ENCODE measurements around the gene DSCAML1. TPM values are rescaled to one million over a fixed set of nuclear protein-coding genes. Genes with fewer than 3 reads are reported as not detected.

DSCAML1 gene
- total and polyA plus RNA-seq, 2 of the 8 experiments (the other 6 are each of a cell fraction or from before 2014, with no cell fraction given) = 0.19 to 0.24 TPM

DNA sequence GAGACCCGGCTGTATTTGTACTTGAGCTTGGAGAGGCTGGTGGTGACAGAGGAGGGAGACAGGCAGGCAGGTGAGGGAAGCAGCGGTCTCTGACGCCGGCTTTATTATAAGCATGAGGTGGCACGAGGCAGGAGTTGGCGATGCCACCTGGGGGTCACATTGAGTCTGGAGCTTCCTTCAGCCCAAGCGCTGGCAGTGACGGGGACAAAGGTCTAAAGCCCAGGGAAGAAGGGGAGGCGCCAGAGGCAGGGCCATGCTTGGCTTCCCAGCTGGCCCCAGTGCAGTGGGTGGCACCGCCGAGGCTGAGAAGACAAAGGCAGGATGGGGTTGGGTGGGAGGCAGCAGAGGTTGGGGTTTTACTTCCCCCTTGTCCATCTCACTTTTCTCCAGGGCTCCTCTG, 23.1 kb upstream of the DSCAML1 start:
- no peaks in the 10 kb centered on the region for H3K79me2 ChIP-seq (ENCODE audit: control insufficient read depth in 1 of 2, insufficient read depth in 2 of 2, low read length in 2 of 2)
- H2AFZ ChIP-seq (ENCODE audit: low read length) = no peak overlapping the region
- H3K56ac ChIP-seq (replicated peaks; ENCODE audit: insufficient read length, low read depth, low read length) = no peak overlapping the region
- H3K4me2 ChIP-seq (ENCODE audit: insufficient read depth in 1 of 2, low read depth in 2 of 2, low read length in 2 of 2) = peak overlapping the region in 1 of 2 experiments; percentile 32; a peak in 1 of 4 replicates
- no peak for DNase-seq (ENCODE audit: low read depth in 1 of 2, low spot score in 2 of 2)
- peak overlapping the region; percentile 90 for H2BK20ac ChIP-seq (ENCODE audit: low read length)
- H3K18ac ChIP-seq (ENCODE audit: extremely low read depth, low read length) = no peak overlapping the region; the same call in 1 of the 2 replicates
- 86% methylated on average over 9 of the region's 11 CpGs; no CpG with 5 or more reads in 1 of the 2 experiments for WGBS, 2 experiments (ENCODE audit: extremely low coverage in 1 of 2, insufficient coverage in 1 of 2, insufficient read length in 1 of 2, insufficient replicate concordance in 2 of 2, low coverage in 1 of 2, low lambda C conversion rate in 2 of 2, missing lambda C conversion rate in 1 of 2)
- no peak overlapping the region for H3K27ac ChIP-seq (ENCODE audit: low read depth, low read length)
- H3K9me3 ChIP-seq (ENCODE audit: insufficient read depth in 2 of 2, low read depth in 1 of 2, low read length in 1 of 2) = no peaks in the 10 kb centered on the region
- no peak overlapping the region; the same call in 1 of the 2 replicates for H2BK5ac ChIP-seq (ENCODE audit: low read depth, low read length)
- H3K27me3 ChIP-seq (replicated peaks in 1 of 4; ENCODE audit: control insufficient read depth in 3 of 4, extremely low read depth in 1 of 4, insufficient read depth in 3 of 4, low read length in 3 of 4) = no peaks in the 10 kb centered on the region; a peak in 1 of 7 replicates
- ChIA-PET CTCF (ENCODE audit: partially characterized antibody) (interaction anchor here (0.6 to 9.7 kb wide), 24 partner anchors 8 to 393 kb away, joined by 3 to 163 read pairs (median 4); partner anchors contain the start of gene FXYD6), POLR2A (ENCODE audit: partially characterized antibody) (no interaction called here)
- no peak overlapping the region for H3K4ac ChIP-seq (replicated peaks; ENCODE audit: insufficient read length, low read depth, low read length)
- no peaks in the 10 kb centered on the region for H4K20me1 ChIP-seq (replicated peaks in 1 of 2; ENCODE audit: control insufficient read depth in 1 of 2, insufficient read depth in 2 of 2, low read length in 2 of 2)
- H2BK12ac ChIP-seq (ENCODE audit: low read depth, low read length) = peak overlapping the region; percentile 68; the same call in 1 of the 2 replicates
- H3K79me1 ChIP-seq (ENCODE audit: low read depth, low read length) = no peaks in the 10 kb centered on the region
- no peak overlapping the region for H3K4me3 ChIP-seq (ENCODE audit: extremely low read depth in 1 of 4, insufficient read depth in 2 of 4, low read depth in 3 of 4, low read length in 4 of 4)
- no peak overlapping the region for H2BK120ac ChIP-seq (replicated peaks; ENCODE audit: low read depth, low read length)
- no peak overlapping the region for H2BK15ac ChIP-seq (ENCODE audit: low read length)
- 0 out of 2 replicates have a peak overlapping the region, but pooled peaks have one; percentile 37 for H4K8ac ChIP-seq (ENCODE audit: extremely low read depth, insufficient read depth, low read length)
- peaks cover 0 to 46% (median 29%) of the 10 kb centered on the region in 4 experiments; a peak in 6 of 7 replicates for H3K4me1 ChIP-seq (replicated peaks in 1 of 4; ENCODE audit: control insufficient read depth in 3 of 4, insufficient read depth in 4 of 4, low read length in 3 of 4)
- H2AK5ac ChIP-seq (ENCODE audit: low read depth, low read length) = no peak overlapping the region
- no peak overlapping the region for H3K14ac ChIP-seq (ENCODE audit: insufficient read length)
- no peaks in the 10 kb centered on the region; the same call in 1 of the 2 replicates for H3K23me2 ChIP-seq (ENCODE audit: low read depth, low read length)
- no peak overlapping the region for H3K9ac ChIP-seq (replicated peaks in 1 of 4; ENCODE audit: extremely low read depth in 1 of 4, low read depth in 3 of 4, low read length in 3 of 4)
- H4K5ac ChIP-seq (ENCODE audit: insufficient read length, low read depth, low read length) = peak overlapping the region; percentile 16
- H3K36me3 ChIP-seq (ENCODE audit: control insufficient read depth in 2 of 4, insufficient read depth in 4 of 4, low read length in 3 of 4) = no peaks in the 10 kb centered on the region
- H4K91ac ChIP-seq (replicated peaks; ENCODE audit: insufficient read length, low read length) = peak overlapping the region; percentile 7
- H3K23ac ChIP-seq (ENCODE audit: insufficient read length) = no peak overlapping the region
- no peak for FAIRE-seq
- no peak for TF ChIP-seq CREB1 (IDR thresholded peaks at IDR 0.05)
- no peak for TF ChIP-seq KDM5A (IDR thresholded peaks at IDR 0.05; ENCODE audit: low read length)
- no peak for TF ChIP-seq RNF2 (IDR thresholded peaks at IDR 0.05; ENCODE audit: borderline replicate concordance, low read depth, low read length, missing control alignments, poor library complexity, severe bottlenecking)
- TF ChIP-seq, protein P1, sequence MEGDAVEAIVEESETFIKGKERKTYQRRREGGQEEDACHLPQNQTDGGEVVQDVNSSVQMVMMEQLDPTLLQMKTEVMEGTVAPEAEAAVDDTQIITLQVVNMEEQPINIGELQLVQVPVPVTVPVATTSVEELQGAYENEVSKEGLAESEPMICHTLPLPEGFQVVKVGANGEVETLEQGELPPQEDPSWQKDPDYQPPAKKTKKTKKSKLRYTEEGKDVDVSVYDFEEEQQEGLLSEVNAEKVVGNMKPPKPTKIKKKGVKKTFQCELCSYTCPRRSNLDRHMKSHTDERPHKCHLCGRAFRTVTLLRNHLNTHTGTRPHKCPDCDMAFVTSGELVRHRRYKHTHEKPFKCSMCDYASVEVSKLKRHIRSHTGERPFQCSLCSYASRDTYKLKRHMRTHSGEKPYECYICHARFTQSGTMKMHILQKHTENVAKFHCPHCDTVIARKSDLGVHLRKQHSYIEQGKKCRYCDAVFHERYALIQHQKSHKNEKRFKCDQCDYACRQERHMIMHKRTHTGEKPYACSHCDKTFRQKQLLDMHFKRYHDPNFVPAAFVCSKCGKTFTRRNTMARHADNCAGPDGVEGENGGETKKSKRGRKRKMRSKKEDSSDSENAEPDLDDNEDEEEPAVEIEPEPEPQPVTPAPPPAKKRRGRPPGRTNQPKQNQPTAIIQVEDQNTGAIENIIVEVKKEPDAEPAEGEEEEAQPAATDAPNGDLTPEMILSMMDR (IDR thresholded peaks at IDR 0.05; ENCODE audit: control extremely low read depth in 1 of 3, insufficient read depth in 1 of 3, low read depth in 1 of 3, low read length in 3 of 3) = no peak
- no peak for TF ChIP-seq NANOG (IDR thresholded peaks at IDR 0.05; ENCODE audit: insufficient read depth, low read depth, low read length, poor library complexity, severe bottlenecking)
- TF ChIP-seq SIN3A (conservative IDR thresholded peaks at IDR 0.05 in 1 of 2, IDR thresholded peaks at IDR 0.05 in 1 of 2; ENCODE audit: low read depth in 1 of 2, low read length in 2 of 2) = no peak
- TF ChIP-seq KDM1A (IDR thresholded peaks at IDR 0.05; ENCODE audit: borderline replicate concordance, low read length) = no peak
- no peak for TF ChIP-seq BRCA1 (IDR thresholded peaks at IDR 0.05; ENCODE audit: low read depth, low read length)
- TF ChIP-seq GTF2F1 (IDR thresholded peaks at IDR 0.05; ENCODE audit: borderline replicate concordance, low read depth, low read length) = no peak

Measured in H1 (cell line).